Lower leg skin (tissue), 3 donors: Measurements from ENCODE around the gene ATP13A2.

ENCODE experiments used
- CTCF ChIP-seq, 3 donors: fragments of 450-650 bp; IDR thresholded peaks; one replicate each; pipeline ENCODE4 v1.5.1; 2016; ENCODE audit warnings: antibody characterized with exemption in 3 of 3, mild to moderate bottlenecking in 3 of 3, moderate library complexity in 2 of 3
- POLR2A ChIP-seq, 2 donors: fragments of 450-650 bp; IDR thresholded peaks; one replicate each; pipeline ENCODE4 v1.6.1; 2016 to 2017; ENCODE audit warnings: antibody characterized with exemption in 2 of 2, mild to moderate bottlenecking in 1 of 2, moderate library complexity in 1 of 2

GRCh38 chr1:17030206-17030605, 18.5 kb upstream of the ATP13A2 start:
- TF ChIP-seq CTCF (IDR thresholded peaks at IDR 0.05), result no peak
- TF ChIP-seq POLR2A (IDR thresholded peaks at IDR 0.05), result no peak
